SH-SY5Y (cell line): ENCODE measurements around the gene FBN1.

ENCODE experiments used
- GATA2 ChIP-seq: IDR thresholded peaks from 2 replicates; pipeline ENCODE4 v1.6.1; 2011; ENCODE audit warnings: mild to moderate bottlenecking, low read depth, low read length
- GATA3 ChIP-seq: IDR thresholded peaks from 2 replicates; pipeline ENCODE4 v1.6.1; 2011; ENCODE audit warnings: low read depth, mild to moderate bottlenecking, low read length, moderate library complexity

DNA sequence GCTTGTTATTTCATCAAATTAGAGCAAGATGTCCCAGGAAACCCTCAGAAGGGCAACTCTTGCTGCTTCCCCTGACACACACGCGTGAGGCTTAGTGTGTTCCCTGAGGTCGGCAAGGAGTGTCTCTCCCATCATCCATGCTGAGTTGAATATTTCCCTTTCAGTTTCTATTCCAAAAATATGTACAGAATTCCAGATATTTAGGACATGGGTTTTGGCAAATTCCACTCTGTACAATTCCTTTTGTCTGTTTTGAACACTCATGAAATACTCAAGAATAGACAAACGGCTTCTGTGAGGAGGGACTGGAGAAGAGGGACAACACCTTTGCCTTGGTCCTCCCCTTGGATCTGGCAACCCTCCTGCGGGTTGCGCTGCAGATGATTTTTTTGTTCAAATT, 176.2 kb downstream of the FBN1 start:
- TF ChIP-seq GATA3, result no peak
- TF ChIP-seq GATA2, result no peak
